ENCODE measurements around the gene PTH2R. TPM values are rescaled to one million over a fixed set of nuclear protein-coding genes. Genes with fewer than 3 reads are reported as not detected.
A peak's percentile ranks its signal among the peaks of the same experiment; 100 is the strongest.

PTH2R gene
- total RNA-seq, 1 experiment from 2014 or later: not detected

DNA sequence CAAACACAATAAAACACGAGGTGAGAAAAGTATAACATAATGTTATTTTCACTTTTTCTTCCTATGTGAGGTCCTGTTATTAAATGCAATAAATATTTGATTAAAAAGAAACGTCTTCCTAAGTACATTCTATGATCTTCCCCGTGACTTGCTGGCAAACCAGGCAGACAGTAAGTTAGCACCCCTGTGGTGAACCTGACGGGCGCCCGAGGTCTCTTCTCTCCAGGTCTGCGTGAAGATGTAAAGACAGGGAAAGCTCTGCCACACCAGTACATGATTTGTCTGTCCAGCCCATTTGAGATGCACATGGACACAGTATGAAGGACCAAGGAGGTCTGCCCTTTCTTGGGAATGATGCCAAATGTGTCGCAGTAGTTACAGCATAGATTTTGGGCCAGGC, 57.6 kb downstream of the PTH2R start:
- H3K27ac ChIP-seq (ENCODE audit: low read length): no peak overlapping the region
- peaks cover 13% of the 10 kb centered on the region; the same call in 1 of the 2 replicates for H3K27me3 ChIP-seq (ENCODE audit: low read length)
- H3K9ac ChIP-seq (ENCODE audit: low read length): no peak overlapping the region
- DNase-seq: no peak
- ATAC-seq: no peak
- H3K4me3 ChIP-seq (ENCODE audit: low read length): no peak overlapping the region
- no peaks in the 10 kb centered on the region for H4K20me1 ChIP-seq (ENCODE audit: low read length)
- no peaks in the 10 kb centered on the region for H3K36me3 ChIP-seq (ENCODE audit: low read depth, low read length)
- H3K9me3 ChIP-seq (ENCODE audit: low read length): no peaks in the 10 kb centered on the region
- ChIA-PET CTCF (no interaction called here), POLR2A (ENCODE audit: unreplicated experiment) (no interaction called here)
- no TSS peak for BruUV-seq (replicated peaks)
- H3K4me2 ChIP-seq (ENCODE audit: low read length): no peak overlapping the region
- no peaks in the 10 kb centered on the region for H3K4me1 ChIP-seq (ENCODE audit: insufficient read depth, low read length)
- no peaks in the 10 kb centered on the region for H3F3A ChIP-seq (ENCODE audit: low read length, unreplicated experiment)
- no peaks in the 10 kb centered on the region for H3K79me2 ChIP-seq (ENCODE audit: low read length)
- H3K9me2 ChIP-seq (replicated peaks; ENCODE audit: low read length): no peaks in the 10 kb centered on the region
- no peak overlapping the region for H2AFZ ChIP-seq (ENCODE audit: low read length)
- intact Hi-C loops (cut with micrococcal nuclease): loop anchor here (5.0 kb wide), 1 partner anchor 743 kb away; no protein-coding TSS in a partner anchor
- no peak for TF ChIP-seq EZH2phosphoT487 (IDR thresholded peaks at IDR 0.05; ENCODE audit: borderline replicate concordance, low read length)
- no peak for TF ChIP-seq EZH2 (IDR thresholded peaks at IDR 0.05; ENCODE audit: low read length, unreplicated experiment)
- TF ChIP-seq, protein P1, sequence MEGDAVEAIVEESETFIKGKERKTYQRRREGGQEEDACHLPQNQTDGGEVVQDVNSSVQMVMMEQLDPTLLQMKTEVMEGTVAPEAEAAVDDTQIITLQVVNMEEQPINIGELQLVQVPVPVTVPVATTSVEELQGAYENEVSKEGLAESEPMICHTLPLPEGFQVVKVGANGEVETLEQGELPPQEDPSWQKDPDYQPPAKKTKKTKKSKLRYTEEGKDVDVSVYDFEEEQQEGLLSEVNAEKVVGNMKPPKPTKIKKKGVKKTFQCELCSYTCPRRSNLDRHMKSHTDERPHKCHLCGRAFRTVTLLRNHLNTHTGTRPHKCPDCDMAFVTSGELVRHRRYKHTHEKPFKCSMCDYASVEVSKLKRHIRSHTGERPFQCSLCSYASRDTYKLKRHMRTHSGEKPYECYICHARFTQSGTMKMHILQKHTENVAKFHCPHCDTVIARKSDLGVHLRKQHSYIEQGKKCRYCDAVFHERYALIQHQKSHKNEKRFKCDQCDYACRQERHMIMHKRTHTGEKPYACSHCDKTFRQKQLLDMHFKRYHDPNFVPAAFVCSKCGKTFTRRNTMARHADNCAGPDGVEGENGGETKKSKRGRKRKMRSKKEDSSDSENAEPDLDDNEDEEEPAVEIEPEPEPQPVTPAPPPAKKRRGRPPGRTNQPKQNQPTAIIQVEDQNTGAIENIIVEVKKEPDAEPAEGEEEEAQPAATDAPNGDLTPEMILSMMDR (conservative IDR thresholded peaks at IDR 0.05; ENCODE audit: low read depth, low read length): no peak

DNA sequence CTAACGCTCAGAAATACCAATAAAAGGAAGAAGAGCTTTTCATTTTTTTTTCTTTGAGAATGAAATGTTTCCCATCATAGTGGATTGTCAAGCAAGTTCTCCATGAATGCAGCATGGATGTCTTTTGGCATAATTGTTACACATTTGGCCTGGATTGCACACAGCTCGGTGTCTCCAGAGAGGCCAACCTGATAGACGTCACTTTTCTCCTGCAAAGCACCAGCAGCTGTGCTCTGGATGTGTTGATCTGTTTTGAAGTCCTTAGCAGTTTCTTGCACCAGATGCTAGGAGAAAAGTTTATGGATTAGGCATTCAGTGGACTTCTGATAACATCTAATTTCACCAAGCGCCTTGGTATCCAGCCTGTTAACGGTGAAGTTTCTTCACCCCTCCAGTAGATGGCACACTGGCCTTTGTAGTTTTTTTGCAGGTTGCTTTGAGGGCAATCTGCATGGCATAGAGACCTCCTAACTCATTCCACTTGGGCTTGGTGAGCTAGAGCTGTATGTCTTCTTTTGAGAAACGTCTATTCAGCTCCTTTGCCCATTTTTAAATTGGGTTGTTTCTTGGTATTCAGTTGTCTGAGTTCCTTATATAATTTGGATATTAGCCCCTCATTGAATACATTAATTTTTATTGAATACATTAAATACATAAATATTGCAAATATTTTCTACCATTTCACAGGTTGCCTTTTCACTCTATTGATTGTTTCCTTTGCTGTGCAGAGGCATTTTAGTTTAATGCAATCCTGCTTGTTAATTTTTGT, 59.7 kb downstream of the PTH2R start:
- H3K4me2 ChIP-seq (ENCODE audit: low read length): no peak overlapping the region
- H3K9me2 ChIP-seq (replicated peaks; ENCODE audit: low read length): no peaks in the 10 kb centered on the region
- POLR2A ChIA-PET (ENCODE audit: unreplicated experiment): no interaction called here
- no peak overlapping the region for H3K9ac ChIP-seq (ENCODE audit: low read length)
- DNase-seq (peak; percentile 68), ATAC-seq (peak; percentile 57; the same call in 1 of the 2 replicates)
- no TSS peak for BruUV-seq (replicated peaks)
- H3K27ac ChIP-seq (ENCODE audit: low read length): no peak overlapping the region
- H3K9me3 ChIP-seq (ENCODE audit: low read length): no peaks in the 10 kb centered on the region
- no peaks in the 10 kb centered on the region for H3K36me3 ChIP-seq (ENCODE audit: low read depth, low read length)
- intact Hi-C loops (cut with micrococcal nuclease): loop anchor here (1.0 kb wide), 1 partner anchor 865 kb away; no protein-coding TSS in a partner anchor
- H3K79me2 ChIP-seq (ENCODE audit: low read length): no peaks in the 10 kb centered on the region
- no peaks in the 10 kb centered on the region for H3K4me1 ChIP-seq (ENCODE audit: insufficient read depth, low read length)
- no peaks in the 10 kb centered on the region for H4K20me1 ChIP-seq (ENCODE audit: low read length)
- peaks cover 13% of the 10 kb centered on the region; the same call in 1 of the 2 replicates for H3K27me3 ChIP-seq (ENCODE audit: low read length)
- H3F3A ChIP-seq (ENCODE audit: low read length, unreplicated experiment): no peaks in the 10 kb centered on the region
- TF ChIP-seq EZH2 (IDR thresholded peaks at IDR 0.05; ENCODE audit: low read length, unreplicated experiment) (no peak), EZH2phosphoT487 (IDR thresholded peaks at IDR 0.05; ENCODE audit: borderline replicate concordance, low read length) (no peak)
- TF ChIP-seq, protein P1 (conservative IDR thresholded peaks at IDR 0.05; ENCODE audit: low read depth, low read length): peak; percentile 81
- H3K4me3 ChIP-seq (ENCODE audit: low read length): no peak overlapping the region
- H2AFZ ChIP-seq (ENCODE audit: low read length): no peak overlapping the region
- CTCF ChIA-PET: interaction anchor here (0.5 kb wide), 1 partner anchor 1730 kb away, joined by 3 read pairs; no protein-coding TSS in a partner anchor

DNA sequence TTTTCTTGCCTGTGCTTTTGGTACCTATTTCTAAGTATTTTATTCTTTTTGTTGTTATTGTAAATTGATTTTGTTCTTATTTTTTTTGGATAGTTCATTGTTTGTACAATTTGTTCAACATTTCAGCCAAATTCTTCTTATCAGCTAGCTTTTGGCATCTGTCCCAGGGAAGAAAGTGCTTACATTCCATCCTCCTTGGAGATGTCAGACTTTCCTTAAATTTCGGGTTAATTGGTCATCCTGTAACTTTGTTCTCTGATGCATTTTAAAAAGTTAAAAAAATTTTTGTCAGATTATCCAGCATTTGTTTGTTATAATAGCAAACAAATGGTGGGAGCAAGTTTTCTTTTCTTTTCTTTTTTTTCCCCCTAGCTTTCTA, 60.3 kb downstream of the PTH2R start:
- no peak overlapping the region for H3K27ac ChIP-seq (ENCODE audit: low read length)
- no peaks in the 10 kb centered on the region for H4K20me1 ChIP-seq (ENCODE audit: low read length)
- H3K4me2 ChIP-seq (ENCODE audit: low read length): no peak overlapping the region
- no peaks in the 10 kb centered on the region for H3K79me2 ChIP-seq (ENCODE audit: low read length)
- H3K9me2 ChIP-seq (replicated peaks; ENCODE audit: low read length): no peaks in the 10 kb centered on the region
- H2AFZ ChIP-seq (ENCODE audit: low read length): no peak overlapping the region
- TF ChIP-seq EZH2 (IDR thresholded peaks at IDR 0.05; ENCODE audit: low read length, unreplicated experiment) (no peak), EZH2phosphoT487 (IDR thresholded peaks at IDR 0.05; ENCODE audit: borderline replicate concordance, low read length) (no peak)
- TF ChIP-seq, protein P1 (conservative IDR thresholded peaks at IDR 0.05; ENCODE audit: low read depth, low read length): no peak
- DNase-seq (no peak), ATAC-seq (no peak)
- no peaks in the 10 kb centered on the region for H3K9me3 ChIP-seq (ENCODE audit: low read length)
- intact Hi-C loops (cut with micrococcal nuclease): loop anchor here (1.0 kb wide), 1 partner anchor 864 kb away; no protein-coding TSS in a partner anchor
- ChIA-PET CTCF (interaction anchor here (0.6 kb wide), 1 partner anchor 865 kb away, joined by 3 read pairs; no protein-coding TSS in a partner anchor), POLR2A (ENCODE audit: unreplicated experiment) (no interaction called here)
- H3K36me3 ChIP-seq (ENCODE audit: low read depth, low read length): no peaks in the 10 kb centered on the region
- no peaks in the 10 kb centered on the region for H3F3A ChIP-seq (ENCODE audit: low read length, unreplicated experiment)
- H3K9ac ChIP-seq (ENCODE audit: low read length): no peak overlapping the region
- no peaks in the 10 kb centered on the region for H3K4me1 ChIP-seq (ENCODE audit: insufficient read depth, low read length)
- BruUV-seq (replicated peaks): no TSS peak
- peaks cover 13% of the 10 kb centered on the region; the same call in 1 of the 2 replicates for H3K27me3 ChIP-seq (ENCODE audit: low read length)
- no peak overlapping the region for H3K4me3 ChIP-seq (ENCODE audit: low read length)
